NCI-H774 (cell line): ENCODE measurements around the gene MPLKIP.
"Not testable (repeated sequence)": the region's sequence is repeated elsewhere in the genome, so short reads cannot be mapped to it uniquely, and the experiment has no call there.

Experiments used
- DNase-seq: peaks from one replicate; lab custom pipeline; 2025; lab: John Stamatoyannopoulos, UW

MPLKIP gene

DNA sequence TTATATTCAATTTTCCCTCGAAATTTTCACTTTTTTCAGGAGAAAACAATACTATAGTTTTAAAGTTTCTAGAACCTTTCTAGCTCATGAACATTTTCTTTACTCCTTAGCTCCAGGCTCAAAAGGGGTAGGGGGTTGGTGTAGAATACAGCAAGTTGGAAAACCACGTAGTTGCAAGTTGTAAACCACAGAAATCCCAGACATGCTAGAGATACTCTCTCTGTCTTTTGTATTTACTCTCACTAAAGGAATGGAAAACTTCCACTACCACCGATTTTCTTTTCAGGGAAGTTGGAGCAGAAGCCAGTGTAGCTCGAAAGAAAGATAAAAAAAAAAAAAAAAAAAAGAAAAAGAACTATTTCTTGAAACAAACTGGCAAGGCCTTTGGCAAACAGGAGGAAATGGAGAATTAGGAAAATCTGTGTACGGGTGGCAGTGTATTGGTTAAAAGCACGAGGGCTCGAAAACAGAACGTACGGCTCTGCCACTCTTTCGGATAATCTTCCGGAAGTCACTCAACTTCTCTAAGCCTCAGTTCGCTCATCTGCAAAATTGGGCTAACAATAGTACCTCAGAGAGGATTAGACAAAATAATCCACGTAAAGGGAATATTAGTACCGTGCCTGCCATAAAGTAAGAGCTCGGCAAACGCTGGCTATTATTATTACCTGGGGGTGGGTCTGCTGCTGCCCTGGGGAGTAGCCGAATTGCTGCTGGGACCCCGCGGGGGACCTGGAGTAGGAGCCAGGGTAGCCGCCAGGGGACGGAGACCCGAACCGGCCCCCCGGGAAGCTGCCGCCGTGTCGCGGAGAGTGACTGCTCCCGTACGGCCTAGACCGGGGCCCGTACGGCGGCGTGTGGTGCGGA is 628 bp downstream of the MPLKIP start:
- DNase-seq = no peak

- no peak for DNase-seq
Measured at GRCh38 chr7:40122940-40123254, 11.5 kb downstream of the MPLKIP start.

DNA sequence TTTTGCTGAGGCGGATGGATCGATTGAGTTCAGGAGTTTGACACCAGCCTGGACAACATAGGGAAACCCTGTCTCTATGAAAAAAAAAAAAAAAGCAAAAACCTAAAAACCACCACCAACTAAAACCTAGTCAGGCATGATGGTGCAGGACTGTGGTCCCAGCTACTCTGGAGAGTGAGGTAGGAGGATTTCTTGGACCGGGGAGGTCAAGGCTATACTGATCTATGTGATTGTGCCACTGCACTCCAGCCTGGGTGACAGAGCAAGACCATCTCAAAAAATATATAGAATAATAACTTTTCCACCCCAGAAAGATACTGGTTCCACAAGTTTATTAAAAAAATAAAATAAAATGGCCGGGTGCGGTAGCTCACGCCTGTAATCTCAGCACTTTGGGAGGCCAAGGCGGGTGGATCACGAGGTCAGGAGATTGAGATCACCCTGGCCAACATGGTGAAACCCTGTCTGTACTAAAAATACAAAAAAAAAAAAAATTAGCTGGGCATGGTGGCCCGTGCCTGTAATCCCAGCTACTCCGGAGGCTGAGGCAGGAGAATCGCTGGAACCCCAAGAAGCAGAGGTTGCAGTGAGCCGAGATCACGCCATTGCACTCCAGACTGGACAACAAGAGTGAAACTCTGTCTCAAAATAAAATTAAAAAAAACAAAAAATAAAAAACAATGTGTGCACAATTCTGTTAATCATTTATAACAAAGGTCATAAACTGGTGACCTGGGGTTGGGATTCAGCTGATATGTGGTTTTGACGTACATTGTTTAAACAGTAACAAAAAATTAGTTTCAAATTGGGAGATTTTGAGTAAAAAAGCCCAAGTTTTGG is 12.1 kb downstream of the MPLKIP start:
- DNase-seq = not testable (repeated sequence)

DNA sequence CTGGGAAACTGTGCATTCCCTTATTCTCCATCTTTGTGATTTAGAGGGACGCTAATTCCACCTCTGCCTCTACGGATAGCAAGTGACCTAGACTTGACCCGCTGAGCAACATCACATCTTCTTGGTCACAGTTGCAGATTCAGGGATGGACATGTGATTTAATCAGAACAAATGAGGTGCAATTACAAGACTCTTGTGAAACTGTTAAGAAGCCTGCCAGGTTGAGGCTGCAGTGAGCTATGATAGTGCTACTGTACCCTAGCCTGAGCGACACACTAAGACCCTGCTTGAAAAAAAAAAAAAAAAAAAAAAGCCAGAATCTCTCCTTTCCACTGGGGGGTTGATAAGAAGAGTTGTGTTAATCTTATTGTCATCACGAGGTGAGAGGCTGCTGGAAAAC is 14.4 kb downstream of the MPLKIP start:
- DNase-seq = no peak

DNA sequence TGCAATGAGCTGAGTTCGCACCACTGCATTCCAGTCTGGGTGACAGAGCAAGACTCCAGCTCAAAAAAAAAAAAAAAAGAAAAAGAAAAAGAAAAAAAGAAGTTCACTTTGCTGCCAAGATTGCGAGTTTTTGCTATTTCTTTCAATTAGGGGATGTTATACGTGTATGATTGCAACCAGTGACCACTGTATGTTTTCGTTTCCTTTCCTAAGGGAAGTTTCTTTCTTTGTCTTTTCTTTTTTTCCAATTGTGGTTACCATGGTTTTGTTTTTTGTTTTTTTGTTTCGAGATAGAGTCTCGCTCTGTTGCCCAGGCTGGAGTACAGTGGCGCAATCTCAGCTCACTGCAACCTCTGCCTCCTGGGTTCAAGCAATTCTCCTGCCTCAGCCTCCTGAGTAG is 16.2 kb downstream of the MPLKIP start:
- not testable (repeated sequence) for DNase-seq

GRCh38 chr7:40117199-40117598 is 17.2 kb downstream of the MPLKIP start:
- not testable (repeated sequence) for DNase-seq

DNA sequence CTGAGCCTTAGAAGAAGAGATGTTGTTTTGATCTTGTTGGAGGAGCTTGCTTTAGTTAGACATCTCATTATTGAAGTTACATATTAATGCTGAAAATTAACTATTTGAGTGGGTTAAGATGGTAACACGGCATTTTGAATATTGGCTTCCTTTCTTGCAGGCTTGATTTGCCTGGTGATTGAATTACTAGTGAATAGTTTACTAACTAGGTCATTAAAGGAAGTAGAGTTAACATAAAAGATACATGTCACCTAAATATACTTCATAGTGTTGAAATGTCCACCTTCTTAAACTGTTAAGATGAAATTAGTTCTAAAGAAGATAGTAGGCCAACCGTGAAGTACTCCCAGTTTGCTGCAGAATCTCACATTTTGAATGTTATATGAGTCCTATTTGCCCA is 18.5 kb downstream of the MPLKIP start:
- no peak for DNase-seq

DNA sequence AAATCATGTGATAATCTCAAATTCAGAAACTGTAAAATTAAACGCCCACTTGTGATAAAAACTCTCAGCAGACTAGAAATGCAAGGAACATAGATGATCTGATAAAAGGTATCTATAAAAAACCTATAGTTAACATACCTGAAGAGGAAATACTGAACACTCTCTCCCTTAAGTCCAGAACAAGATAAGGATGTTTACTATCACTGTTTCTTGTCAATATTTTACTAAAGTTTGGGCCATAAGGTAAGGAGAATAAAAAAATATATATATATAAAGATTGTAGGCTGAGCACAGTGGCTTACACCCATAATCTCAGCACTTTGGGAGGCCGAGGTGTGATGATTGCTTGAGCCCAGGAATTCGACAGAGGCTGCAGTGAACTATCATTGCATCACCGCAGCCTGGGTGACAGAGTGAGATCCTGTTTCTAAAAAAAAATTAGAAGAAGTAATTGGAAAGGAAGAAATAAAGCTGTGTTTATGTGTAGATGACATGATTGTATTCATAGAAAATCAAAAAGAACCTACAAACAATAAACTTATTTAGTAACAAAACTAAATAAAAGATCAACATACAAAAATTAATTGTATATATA is 28.4 kb downstream of the MPLKIP start:
- DNase-seq = no peak

DNA sequence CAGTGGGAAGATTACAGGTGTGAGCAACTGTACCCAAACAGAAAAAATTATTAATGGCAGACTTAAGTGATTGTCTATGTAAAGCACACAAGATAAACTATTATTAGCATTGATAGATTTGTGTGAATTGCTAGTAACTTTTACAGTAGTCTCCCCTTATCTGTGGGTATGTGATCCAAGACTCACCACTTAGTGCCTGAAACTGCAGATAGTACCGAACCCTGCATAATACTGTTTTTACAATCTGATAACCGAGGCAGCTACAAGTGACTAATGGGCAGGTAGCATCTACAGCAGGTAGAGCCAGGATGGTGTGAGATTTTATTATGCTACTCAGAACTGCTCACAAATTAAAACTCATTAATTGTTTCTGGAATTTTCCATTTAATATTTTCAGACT is 31.5 kb downstream of the MPLKIP start:
- no peak for DNase-seq

- no peak for DNase-seq
Measured at GRCh38 chr7:40101201-40101600, 33.2 kb downstream of the MPLKIP start.

DNA sequence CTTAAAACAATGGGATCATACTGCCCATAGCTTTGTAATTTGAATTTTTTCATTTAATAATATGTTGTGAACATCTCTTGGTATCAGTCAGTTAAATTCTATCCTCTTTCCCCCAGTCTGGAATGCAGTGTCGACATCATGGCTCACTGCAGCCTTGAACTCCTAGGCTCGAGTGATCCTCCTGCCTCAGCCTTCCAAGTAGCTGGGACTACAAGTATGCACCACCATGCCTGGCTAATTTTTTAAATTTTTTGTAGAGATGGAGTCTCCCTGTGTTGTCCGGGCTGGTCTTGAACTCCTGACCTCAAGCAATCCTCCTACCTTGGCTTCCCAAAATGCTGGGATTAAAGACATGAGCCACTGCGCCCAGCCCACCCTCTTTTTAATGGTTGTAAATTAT is 34.6 kb downstream of the MPLKIP start:
- DNase-seq = no peak

DNA sequence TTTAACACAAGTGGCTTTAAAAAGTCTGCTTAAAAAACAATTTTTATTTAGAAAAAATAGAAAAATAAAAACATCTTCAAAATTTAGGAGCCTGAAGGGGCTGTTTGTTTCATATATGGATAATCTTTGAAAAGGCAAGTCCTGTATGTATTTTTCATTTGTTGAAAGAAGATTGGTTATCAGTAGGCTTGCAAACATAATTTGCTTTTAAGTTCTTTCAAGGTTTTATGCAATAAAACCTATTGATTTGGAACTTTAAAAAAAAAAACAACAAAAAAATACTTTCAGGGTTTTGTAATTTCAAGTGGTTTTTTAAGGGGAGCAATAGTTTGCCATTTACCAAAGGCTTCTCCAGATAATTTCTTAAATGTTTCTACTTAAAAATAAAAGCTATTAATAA is 35.6 kb downstream of the MPLKIP start:
- DNase-seq = no peak

GRCh38 chr7:40097728-40098127 is 36.7 kb downstream of the MPLKIP start:
- no peak for DNase-seq

DNA sequence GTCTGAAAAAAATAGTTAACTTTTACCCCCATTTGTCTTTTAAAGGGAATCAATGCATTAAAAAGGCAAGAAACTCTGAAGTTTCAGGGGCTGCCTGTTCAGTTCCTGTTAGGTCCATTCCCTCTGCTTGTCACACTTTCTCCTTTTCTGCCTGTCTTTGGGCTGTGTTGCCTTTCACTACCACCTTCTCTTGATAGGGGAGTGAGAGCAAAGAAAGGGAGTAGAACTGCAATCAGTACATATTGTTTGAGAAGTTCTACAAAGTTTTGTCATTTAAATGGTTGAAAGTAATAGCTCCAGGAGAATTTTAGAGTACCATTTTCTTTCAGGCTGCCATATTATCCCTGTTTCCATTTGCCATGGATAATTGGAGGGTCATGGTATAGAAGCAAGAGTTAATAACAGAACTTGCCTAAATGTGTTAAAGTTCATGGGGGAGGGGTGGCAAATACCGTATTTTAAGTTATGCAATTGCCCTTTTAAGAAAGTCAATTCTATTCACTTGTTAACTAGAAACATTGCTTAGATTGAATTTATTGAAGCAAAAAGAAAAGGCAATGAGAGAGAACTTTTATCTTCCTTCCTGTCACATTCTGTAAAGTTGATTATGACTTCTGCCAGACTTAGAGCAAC is 38.6 kb downstream of the MPLKIP start:
- no peak for DNase-seq

DNA sequence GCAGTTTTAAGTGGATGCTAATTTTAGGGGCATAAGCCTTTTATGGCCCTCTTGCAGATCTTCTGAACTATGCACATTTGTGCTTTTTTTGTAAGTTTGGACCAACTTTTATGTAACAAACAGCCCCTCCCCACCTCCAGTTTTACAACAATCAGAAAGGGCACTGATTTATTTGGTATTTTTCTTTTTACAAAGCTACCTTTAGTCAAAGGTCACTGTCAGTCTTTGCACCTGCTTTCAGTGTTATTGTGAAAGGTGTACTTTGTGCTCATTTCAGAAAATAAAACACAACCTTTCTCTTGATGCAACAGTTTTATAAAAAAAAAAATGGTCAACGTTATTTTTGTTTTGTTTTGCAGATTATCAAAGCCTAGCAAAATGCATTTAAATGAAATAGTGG is 39.2 kb downstream of the MPLKIP start:
- DNase-seq = no peak

GRCh38 chr7:40093631-40094350 is 40.6 kb downstream of the MPLKIP start:
- DNase-seq = no peak

DNA sequence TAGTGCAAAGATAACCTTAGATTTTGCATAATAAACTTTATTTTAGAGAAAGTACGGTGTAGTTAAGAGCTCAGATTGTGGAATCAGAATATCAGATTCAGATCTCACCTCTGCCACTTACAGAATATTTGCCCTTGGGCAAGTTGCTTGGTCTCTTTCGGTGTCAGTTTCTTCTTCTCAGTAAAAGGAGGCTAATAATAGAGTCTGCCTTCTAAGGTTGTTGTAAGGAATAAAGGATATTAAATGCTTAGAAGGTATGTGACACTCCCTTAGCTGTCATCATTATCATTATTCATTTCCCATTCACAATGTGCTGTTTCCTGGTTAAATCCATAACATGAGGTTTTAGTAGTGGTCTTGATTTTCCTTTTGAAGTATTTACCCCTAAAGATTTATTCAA is 42.2 kb downstream of the MPLKIP start:
- DNase-seq = no peak

DNA sequence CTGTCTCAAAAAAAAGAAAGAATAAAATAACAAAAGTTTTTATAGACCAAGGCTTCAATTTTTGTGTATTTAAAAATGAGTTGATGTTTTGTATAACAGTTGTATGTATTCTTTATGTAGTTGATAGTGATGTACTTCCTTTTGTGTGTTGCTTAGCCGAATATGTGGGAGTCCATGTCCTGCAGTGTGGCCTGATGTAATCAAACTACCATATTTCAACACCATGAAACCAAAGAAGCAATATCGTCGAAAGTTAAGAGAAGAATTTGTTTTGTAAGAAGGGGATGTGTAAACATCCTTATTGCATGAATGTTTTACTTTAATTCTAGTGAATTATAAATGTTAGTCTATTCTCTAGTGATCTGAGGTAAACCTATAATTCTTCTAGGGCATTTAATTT is 56.6 kb downstream of the MPLKIP start:
- DNase-seq = no peak
